HG02642 (cell line): ENCODE measurements around the gene AIF1.
"Not testable (repeated sequence)": the region's sequence is repeated elsewhere in the genome, so short reads cannot be mapped to it uniquely, and the experiment has no call there.

Source experiments
- ATAC-seq: cut with Tn5 transposase; IDR thresholded peaks from one replicate; pipeline ENCODE4 v1.9.1; 2021; ENCODE audit warnings: mild to moderate bottlenecking; ENCODE audit not compliant: unreplicated experiment, poor library complexity

The AIF1 gene

GRCh38 chr6:31580438-31580740, 34.6 kb upstream of the AIF1 start:
- ATAC-seq: no peak

DNA sequence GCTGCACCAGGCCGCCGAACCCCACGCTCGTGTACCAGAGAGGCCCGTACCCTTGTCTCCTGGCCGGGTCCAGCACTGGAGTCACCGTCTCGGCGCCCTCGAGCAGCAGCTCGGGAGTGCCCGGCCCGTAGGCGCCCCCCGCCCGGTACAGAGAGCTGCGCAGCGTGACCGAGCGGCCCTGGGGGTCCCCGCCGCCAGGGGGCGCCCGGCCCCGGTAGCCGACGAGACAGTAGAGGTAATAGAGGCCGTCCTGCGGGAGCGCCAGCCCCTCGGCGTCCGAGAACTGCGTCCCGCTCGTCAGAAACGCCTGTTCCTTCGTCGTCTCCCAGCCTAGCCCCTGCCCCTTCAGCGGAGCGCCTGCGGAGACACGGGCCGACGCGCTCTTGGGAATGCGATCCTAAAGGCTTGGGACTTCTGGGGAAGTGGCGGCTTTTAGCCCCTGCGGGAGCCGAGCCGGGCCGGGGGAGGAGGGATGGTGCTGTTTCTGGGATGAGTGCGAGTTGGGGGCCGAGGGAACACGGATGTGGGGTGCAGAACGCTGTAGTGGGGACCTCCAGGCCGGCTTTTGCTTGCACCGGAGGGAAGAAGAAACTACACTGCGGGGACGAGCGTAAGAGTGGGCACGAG, 34.1 kb upstream of the AIF1 start:
- ATAC-seq: peak; percentile 69

DNA sequence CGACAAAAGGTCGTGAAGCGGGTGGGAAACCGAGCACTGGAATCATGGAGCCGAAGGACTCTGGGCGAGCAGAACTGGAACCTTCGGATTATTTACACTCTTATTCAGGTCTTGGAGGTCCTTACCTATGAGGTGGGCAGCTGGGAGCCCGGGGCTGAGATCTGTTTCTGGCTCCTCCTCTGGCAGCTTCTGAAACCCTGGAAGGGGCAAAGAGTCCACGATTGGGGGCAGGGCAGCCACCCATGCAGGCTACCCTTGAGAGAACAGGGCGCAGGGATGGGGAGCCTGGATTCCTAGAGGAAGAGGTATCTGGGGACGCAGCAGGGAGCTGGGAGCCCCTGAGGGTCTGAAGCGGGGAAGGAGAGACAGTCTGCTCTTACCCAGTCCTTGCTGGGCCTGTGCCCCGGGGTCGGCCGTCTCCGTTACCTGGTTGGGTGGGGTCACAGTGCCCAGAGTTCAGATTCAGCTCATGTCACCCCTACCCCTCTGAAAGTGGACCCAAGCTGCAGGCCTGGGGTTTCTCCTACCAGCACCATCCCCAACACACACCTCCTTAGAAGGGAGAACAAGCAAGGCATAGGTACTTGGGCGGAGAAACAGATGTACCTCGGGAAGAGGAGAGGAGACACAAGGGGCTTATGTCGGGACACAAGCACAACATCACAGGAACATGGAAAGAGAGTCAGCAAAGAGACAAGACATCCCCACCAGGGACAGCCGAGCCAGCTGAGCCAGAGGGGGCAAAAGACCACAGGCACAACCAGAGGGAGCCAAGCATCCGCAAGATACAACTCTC, 33.4 kb upstream of the AIF1 start:
- no peak for ATAC-seq

- no peak for ATAC-seq
Observed at GRCh38 chr6:31582230-31582643, 32.8 kb upstream of the AIF1 start, which contains the start of gene LTB. TSS of gene LTB (minus strand) at chr6:31582424. CDS start at chr6:31582417, 7 bp downstream.

GRCh38 chr6:31585491-31585890, 29.5 kb upstream of the AIF1 start:
- ATAC-seq: no peak

DNA sequence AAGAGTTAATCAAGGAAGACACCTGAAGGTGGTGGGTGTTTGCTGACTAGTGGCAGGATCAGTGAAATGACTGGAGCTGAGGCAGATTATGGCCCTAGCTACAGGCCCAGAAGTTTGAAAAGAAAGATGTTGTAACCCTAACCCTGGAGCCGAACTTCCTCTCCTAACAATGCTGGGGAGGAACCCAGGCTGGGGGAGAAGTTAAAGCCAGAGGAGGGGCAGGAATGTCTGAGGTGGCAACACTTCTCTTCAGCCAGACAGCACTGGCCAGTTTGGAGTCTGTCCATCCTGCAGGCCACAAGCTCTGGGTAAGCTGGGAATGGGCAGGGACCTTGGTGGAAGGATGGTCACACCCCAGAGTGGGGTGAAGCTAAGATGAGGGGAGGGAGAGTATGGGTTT, 29.0 kb upstream of the AIF1 start, which contains the start of gene LST1:
Gene LST1, plus strand, starts transcription at position 270 of the 400 bp plus-strand sequence. CDS start 1,023 bp downstream, outside the sequence.
- no peak for ATAC-seq

DNA sequence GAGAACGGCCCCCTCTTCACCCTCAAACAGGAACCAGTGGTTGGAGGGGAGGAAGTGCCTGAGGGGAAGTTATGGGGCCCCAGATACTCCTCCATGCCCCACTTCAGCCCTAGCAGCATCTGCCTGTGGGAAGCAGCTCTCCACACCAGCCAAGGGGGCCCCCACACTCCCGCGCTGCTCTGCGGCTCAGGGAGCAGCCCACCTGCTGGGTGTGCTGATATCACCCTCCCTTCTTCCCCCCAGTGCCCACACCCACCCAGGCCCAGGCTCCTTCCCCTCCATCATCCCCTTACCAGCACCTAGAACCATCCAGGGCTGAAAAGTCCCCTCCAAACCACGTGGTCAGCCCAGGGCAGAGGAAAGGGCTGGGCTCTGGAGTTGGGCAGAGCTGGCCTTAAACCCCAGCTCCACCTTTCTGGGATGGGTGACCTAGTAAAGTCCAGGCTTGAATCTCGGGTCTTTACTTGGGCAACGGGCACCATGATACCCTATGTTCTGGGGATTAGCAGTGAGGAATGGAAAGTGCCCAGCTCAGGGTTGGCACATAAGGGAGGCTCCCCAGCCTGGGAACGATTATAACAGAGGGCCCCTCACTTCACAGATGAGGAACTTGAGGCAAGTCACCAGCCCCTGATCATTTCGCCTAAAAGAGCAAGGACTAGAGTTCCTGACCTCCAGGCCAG, 28.3 kb upstream of the AIF1 start:
- no peak for ATAC-seq

DNA sequence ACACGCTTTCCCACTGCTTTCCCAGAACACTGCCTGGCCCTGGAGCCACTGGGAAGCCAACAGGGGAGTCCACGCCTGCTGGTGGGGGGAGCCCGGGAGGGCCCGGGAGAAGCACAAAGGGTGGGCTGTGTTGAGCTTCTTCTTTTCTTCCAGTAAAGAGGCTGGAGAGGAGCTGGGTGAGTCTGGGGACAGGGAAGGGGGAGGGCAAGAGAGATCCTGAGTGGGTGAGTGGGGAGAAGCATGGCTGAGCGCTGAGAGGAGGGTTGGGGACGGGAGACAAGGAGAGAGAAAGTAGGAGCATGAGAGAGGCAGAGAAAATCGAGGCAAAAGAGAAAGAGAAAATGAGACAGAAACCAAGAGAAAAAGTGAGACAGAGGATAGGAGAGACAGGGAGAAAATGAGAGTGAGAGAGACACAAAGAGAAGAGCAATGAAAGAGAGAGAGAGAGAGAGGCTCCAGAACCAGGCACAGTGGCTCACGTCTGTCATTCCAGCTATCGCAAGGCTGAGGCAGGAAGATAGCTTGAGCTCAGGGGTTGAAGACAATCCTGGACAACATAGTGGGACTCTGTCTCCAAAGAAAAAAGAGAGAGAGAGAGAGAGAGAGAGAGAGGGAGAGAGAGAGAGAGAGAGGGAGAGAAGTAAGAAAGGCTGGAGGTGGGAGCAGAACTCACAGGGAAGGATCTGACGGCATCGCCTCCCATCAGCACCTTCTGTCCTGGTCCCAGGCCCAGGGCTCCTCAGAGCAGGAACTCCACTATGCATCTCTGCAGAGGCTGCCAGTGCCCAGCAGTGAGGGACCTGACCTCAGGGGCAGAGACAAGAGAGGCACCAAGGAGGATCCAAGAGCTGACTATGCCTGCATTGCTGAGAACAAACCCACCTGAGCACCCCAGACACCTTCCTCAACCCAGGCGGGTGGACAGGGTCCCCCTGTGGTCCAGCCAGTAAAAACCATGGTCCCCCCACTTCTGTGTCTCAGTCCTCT, 26.9 kb upstream of the AIF1 start:
- no peak for ATAC-seq

- no peak for ATAC-seq
Observed at GRCh38 chr6:31588871-31589650, 26.0 kb upstream of the AIF1 start.

DNA sequence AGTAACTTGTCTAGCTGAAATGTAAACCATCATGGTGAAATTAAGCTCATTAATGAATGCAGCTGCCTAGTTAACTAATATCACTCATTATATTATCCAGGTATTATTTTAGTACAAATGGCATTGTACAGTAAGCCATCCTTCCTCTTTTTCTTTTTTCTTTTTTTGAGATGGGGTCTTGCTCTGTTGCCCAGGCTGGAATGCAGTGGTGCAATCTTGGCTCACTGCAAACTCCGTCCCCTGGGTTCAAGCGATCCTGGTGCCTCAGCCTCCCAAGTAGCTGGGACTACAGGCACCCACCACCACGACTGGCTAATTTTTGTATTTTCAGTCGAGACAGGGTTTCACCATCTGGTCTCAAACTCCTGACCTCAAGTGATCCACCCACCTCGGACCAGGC, 24.3 kb upstream of the AIF1 start:
- ATAC-seq: not testable (repeated sequence)

- no peak for ATAC-seq
Observed at GRCh38 chr6:31592396-31592771, 22.6 kb upstream of the AIF1 start.

GRCh38 chr6:31597006-31597405, 18.0 kb upstream of the AIF1 start:
- no peak for ATAC-seq

- ATAC-seq: no peak
Observed at GRCh38 chr6:31607317-31607716, 7.7 kb upstream of the AIF1 start.

GRCh38 chr6:31609519-31610406, 5.3 kb upstream of the AIF1 start:
- no peak for ATAC-seq

DNA sequence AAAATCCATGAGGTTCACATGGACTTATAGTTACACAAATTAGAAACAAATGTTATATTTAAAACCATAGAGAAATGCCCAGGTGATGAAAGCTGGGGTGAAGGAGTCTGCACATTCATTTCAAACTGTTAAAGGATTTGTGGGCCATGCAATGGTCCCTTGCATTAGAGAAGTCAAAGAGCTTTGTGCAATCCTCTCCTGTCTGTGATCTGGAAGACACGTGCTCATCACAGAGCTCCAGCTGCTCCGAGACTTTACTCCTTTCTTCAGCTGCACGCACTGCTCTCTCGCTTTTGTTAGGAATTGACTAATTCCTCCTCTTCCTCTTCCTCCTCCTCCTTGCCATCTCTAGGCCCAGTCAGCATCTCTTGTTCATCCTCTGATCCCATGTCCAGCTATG, 4.1 kb upstream of the AIF1 start:
- ATAC-seq: no peak

DNA sequence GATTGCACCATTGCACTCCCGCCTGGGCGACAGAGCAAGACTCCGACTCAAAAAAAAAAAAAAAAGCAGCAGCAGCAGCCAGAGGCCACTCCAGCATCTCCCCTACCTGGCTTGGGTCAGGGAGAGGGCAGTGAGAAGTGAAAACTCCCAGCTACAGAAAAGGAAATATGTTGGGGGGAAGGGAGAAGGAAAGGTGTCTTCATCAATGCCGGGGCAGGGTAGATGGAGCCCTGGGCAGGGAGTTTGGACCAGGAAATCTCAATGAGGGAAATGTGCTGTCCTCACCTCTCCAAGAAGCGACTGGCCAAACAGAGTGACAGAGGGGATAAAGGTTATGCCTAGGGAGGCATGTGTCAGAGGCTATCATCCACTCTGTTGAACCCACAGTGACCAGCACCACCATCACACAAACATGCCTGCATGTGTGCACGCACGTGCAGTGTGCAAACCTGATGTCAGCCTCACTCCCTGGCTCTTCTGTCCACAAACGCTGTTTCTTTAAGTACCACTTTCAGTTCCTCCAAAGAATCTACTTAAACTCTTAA, 887 bp upstream of the AIF1 start:
- no peak for ATAC-seq

DNA sequence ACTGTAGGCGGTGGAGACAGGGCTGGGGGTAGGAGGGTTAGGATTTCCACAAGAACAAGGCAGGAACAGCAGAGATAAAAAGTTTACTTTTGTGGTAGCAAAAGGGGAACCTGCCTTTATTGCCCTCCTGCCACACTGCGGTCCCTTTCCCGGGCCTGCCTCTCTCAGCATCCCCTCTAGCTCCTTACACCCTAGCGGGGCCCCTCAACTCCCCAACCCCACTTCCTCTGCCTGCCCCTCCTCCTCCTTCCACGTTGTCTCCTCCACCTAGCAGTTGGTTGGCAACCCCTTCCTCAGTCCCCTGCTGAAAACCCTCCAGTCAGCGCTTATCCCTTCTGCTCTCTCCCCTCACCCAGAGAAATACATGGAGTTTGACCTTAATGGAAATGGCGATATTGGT, 714 bp downstream of the AIF1 start:
- no peak for ATAC-seq

GRCh38 chr6:31617010-31617409, 2.0 kb downstream of the AIF1 start:
- no peak for ATAC-seq
